ENCODE data around the gene ELN.
"Not testable (repeated sequence)": the region's sequence is repeated elsewhere in the genome, so short reads cannot be mapped to it uniquely, and the experiment has no call there.

Gene ELN

GRCh38 chr7:74040791-74041520 lies 13.0 kb downstream of the ELN start:
- no peak for FAIRE-seq
- DNase-seq (ENCODE audit: low spot score): no peak

- no peak for FAIRE-seq
Observed at GRCh38 chr7:74042746-74043522, 15.0 kb downstream of the ELN start.

GRCh38 chr7:74043523-74043951 lies 15.6 kb downstream of the ELN start:
- FAIRE-seq (no peak), DNase-seq (ENCODE audit: low spot score) (no peak)

More at GRCh38 chr7:74042746-74043522, 15.0 kb downstream of the ELN start:
- no peak for DNase-seq (ENCODE audit: low spot score)

GRCh38 chr7:74044366-74045350 lies 16.7 kb downstream of the ELN start:
- FAIRE-seq (no peak), DNase-seq (ENCODE audit: low spot score) (no peak)

- FAIRE-seq; DNase-seq (ENCODE audit: low spot score): not testable (repeated sequence)
Observed at GRCh38 chr7:74046581-74046980, 18.6 kb downstream of the ELN start.

GRCh38 chr7:74047804-74048380 lies 19.9 kb downstream of the ELN start:
- DNase-seq (ENCODE audit: low spot score) (no peak), FAIRE-seq (no peak)

GRCh38 chr7:74048999-74049599 lies 21.1 kb downstream of the ELN start:
- FAIRE-seq (no peak), DNase-seq (ENCODE audit: low spot score) (no peak)

- no peak for DNase-seq (ENCODE audit: low spot score)
- FAIRE-seq: no peak
Observed at GRCh38 chr7:74049997-74050798, 22.2 kb downstream of the ELN start.

- FAIRE-seq: no peak
- no peak for DNase-seq (ENCODE audit: low spot score)
Observed at GRCh38 chr7:74051193-74051592, 23.2 kb downstream of the ELN start.

GRCh38 chr7:74051629-74052410 lies 23.8 kb downstream of the ELN start:
- FAIRE-seq (no peak), DNase-seq (ENCODE audit: low spot score) (peak; percentile 24)

- FAIRE-seq: no peak
- no peak for DNase-seq (ENCODE audit: low spot score)
Observed at GRCh38 chr7:74052628-74053027, 24.7 kb downstream of the ELN start.

GRCh38 chr7:74053589-74054186 lies 25.7 kb downstream of the ELN start:
- DNase-seq (ENCODE audit: low spot score) (no peak), FAIRE-seq (no peak)

GRCh38 chr7:74056096-74056915 lies 28.3 kb downstream of the ELN start:
- DNase-seq (ENCODE audit: low spot score) (no peak), FAIRE-seq (no peak)

- DNase-seq (ENCODE audit: low spot score): no peak
- no peak for FAIRE-seq
Observed at GRCh38 chr7:74057216-74057925, 29.4 kb downstream of the ELN start.

GRCh38 chr7:74057987-74058386 lies 30.0 kb downstream of the ELN start:
- DNase-seq (ENCODE audit: low spot score) (no peak), FAIRE-seq (no peak)

- FAIRE-seq (no peak), DNase-seq (ENCODE audit: low spot score) (no peak)
Observed at GRCh38 chr7:74058486-74058885, 30.5 kb downstream of the ELN start.

- no peak for DNase-seq (ENCODE audit: low spot score)
- FAIRE-seq: no peak
Observed at GRCh38 chr7:74059037-74059436, 31.1 kb downstream of the ELN start.
